WTC11 (cell line): ENCODE results near the gene CNGA2. TPM values are rescaled to one million over a fixed set of nuclear protein-coding genes. Genes with fewer than 3 reads are reported as not detected.

Source experiments
- ATAC-seq: fragments of 200-7000 bp; cut with Tn5 transposase; 2 replicates; pipeline ENCODE4 v1.10.0; 2021; ENCODE audit warnings: mild to moderate bottlenecking, moderate library complexity
- CTCF ChIA-PET: fragments of 300-600 bp; sonication (Branson Sonifier 250); formaldehyde crosslinking; loops from one replicate; lab custom pipeline; 2021; ENCODE audit warnings: antibody characterized with exemption; lab: Charles Lee
- POLR2A ChIA-PET: fragments of 350-600 bp; sonication (Branson Sonifier 250); formaldehyde crosslinking; loops from one replicate; lab custom pipeline; 2021; ENCODE audit warnings: antibody characterized with exemption; lab: Charles Lee
- DNase-seq: peaks from one replicate; pipeline ENCODE4 v3.0.0; 2021; ENCODE audit warnings: low spot score
- H3K27ac Mint-ChIP-seq: 2 replicates; pipeline ENCODE4 v1.8.0; 2021; ENCODE audit warnings: mixed read lengths
- H3K27me3 Mint-ChIP-seq: 2 replicates; pipeline ENCODE4 v1.8.0; 2021; ENCODE audit warnings: low read depth, mild to moderate bottlenecking, moderate library complexity, mixed read lengths
- H3K36me3 Mint-ChIP-seq: 2 replicates; pipeline ENCODE4 v1.8.0; 2021; ENCODE audit warnings: mixed read lengths
- H3K4me1 Mint-ChIP-seq: 2 replicates; pipeline ENCODE4 v1.8.0; 2022; ENCODE audit warnings: mixed read lengths
- H3K4me3 Mint-ChIP-seq: 2 replicates; pipeline ENCODE4 v1.8.0; 2021; ENCODE audit warnings: mild to moderate bottlenecking, moderate library complexity, mixed read lengths
- H3K9me3 Mint-ChIP-seq: 2 replicates; pipeline ENCODE4 v1.8.0; 2021; ENCODE audit warnings: mixed read lengths
- ATF3 ChIP-seq: sonication (generic); formaldehyde crosslinking; conservative IDR thresholded peaks from 2 replicates; pipeline ENCODE4 v1.8.1; 2022; ENCODE audit warnings: mild to moderate bottlenecking, missing genetic modification reagents
- EMX1 ChIP-seq: fragments of 250-450 bp; sonication (Bioruptor Pico); IDR thresholded peaks from 2 replicates; pipeline ENCODE4 v1.8.0; 2021; ENCODE audit warnings: mild to moderate bottlenecking
- ETV6 ChIP-seq: sonication (generic); formaldehyde crosslinking; IDR thresholded peaks from 2 replicates; pipeline ENCODE4 v1.8.1; 2022; ENCODE audit warnings: mild to moderate bottlenecking, missing genetic modification reagents
- FOXP1 ChIP-seq: sonication (generic); formaldehyde crosslinking; IDR thresholded peaks from 2 replicates; pipeline ENCODE4 v1.8.0; 2022; ENCODE audit warnings: missing genetic modification reagents, mild to moderate bottlenecking, moderate library complexity, borderline replicate concordance
- GABPB1 ChIP-seq: sonication (generic); formaldehyde crosslinking; IDR thresholded peaks from 2 replicates; pipeline ENCODE4 v1.8.1; 2023; ENCODE audit warnings: mild to moderate bottlenecking, missing genetic modification reagents
- IRF2 ChIP-seq: sonication (generic); formaldehyde crosslinking; IDR thresholded peaks from 2 replicates; pipeline ENCODE4 v1.8.0; 2022; ENCODE audit warnings: low read depth, missing genetic modification reagents, borderline replicate concordance
- KAT7 ChIP-seq: sonication (generic); formaldehyde crosslinking; IDR thresholded peaks from 2 replicates; pipeline ENCODE4 v1.8.1; 2023; ENCODE audit warnings: missing genetic modification reagents, mild to moderate bottlenecking, borderline replicate concordance
- MXD4 ChIP-seq: fragments of 250-450 bp; sonication (Bioruptor Pico); IDR thresholded peaks from 2 replicates; pipeline ENCODE4 v1.8.0; 2021; ENCODE audit warnings: mild to moderate bottlenecking, moderate library complexity, borderline replicate concordance
- NFYB ChIP-seq: sonication (generic); formaldehyde crosslinking; conservative IDR thresholded peaks from 2 replicates; pipeline ENCODE4 v1.8.0; 2022; ENCODE audit warnings: low read depth, missing genetic modification reagents
- NR3C1 ChIP-seq: sonication (generic); formaldehyde crosslinking; conservative IDR thresholded peaks from 2 replicates; pipeline ENCODE4 v1.8.1; 2023; ENCODE audit warnings: low read depth, mild to moderate bottlenecking, missing genetic modification reagents
- SOX15 ChIP-seq: fragments of 250-450 bp; sonication (Bioruptor Pico); IDR thresholded peaks from 2 replicates; pipeline ENCODE4 v1.9.0; 2021; ENCODE audit warnings: mild to moderate bottlenecking
- TEAD1 ChIP-seq: sonication (generic); formaldehyde crosslinking; IDR thresholded peaks from 2 replicates; pipeline ENCODE4 v1.8.0; 2022; ENCODE audit warnings: mild to moderate bottlenecking, missing genetic modification reagents
- TP53 ChIP-seq: sonication (generic); formaldehyde crosslinking; IDR thresholded peaks from 2 replicates; pipeline ENCODE4 v1.8.1; 2023; ENCODE audit warnings: mild to moderate bottlenecking, missing genetic modification reagents
- ZBTB21 ChIP-seq: sonication (generic); formaldehyde crosslinking; IDR thresholded peaks from 2 replicates; pipeline ENCODE4 v1.8.1; 2023; ENCODE audit warnings: mild to moderate bottlenecking, missing genetic modification reagents, borderline replicate concordance
- ZNF121 ChIP-seq: sonication (generic); formaldehyde crosslinking; IDR thresholded peaks from 2 replicates; pipeline ENCODE4 v1.8.0; 2023; ENCODE audit warnings: missing genetic modification reagents
- ZNF425 ChIP-seq: fragments of 250-450 bp; sonication (Bioruptor Pico); conservative IDR thresholded peaks from 2 replicates; pipeline ENCODE4 v1.9.0; 2021; ENCODE audit warnings: mild to moderate bottlenecking
- ZSCAN18 ChIP-seq: fragments of 250-450 bp; sonication (Bioruptor Pico); IDR thresholded peaks from 2 replicates; pipeline ENCODE4 v2.1.2; 2022; ENCODE audit warnings: mild to moderate bottlenecking, moderate library complexity
- total RNA-seq: library from RNA; stranded (reverse); gene quantifications from 3 replicates; pipeline ENCODE4 v1.2.3, GENCODE V29; 2021
- TF ChIP-seq, protein P1 (sequence below): sonication (generic); formaldehyde crosslinking; IDR thresholded peaks from 2 replicates; pipeline ENCODE4 v1.8.0; 2023; ENCODE audit warnings: mild to moderate bottlenecking, missing genetic modification reagents
- TF ChIP-seq, protein P2 (sequence below): sonication (generic); formaldehyde crosslinking; IDR thresholded peaks from 2 replicates; pipeline ENCODE4 v1.8.1; 2022; ENCODE audit warnings: mild to moderate bottlenecking, moderate library complexity, missing genetic modification reagents
- TF ChIP-seq, protein P3 (sequence below): sonication (generic); formaldehyde crosslinking; IDR thresholded peaks from 2 replicates; pipeline ENCODE4 v1.8.0; 2023; ENCODE audit warnings: missing genetic modification reagents, mild to moderate bottlenecking, borderline replicate concordance

The CNGA2 gene
- total RNA-seq, 1 experiment from 2014 or later, result not detected

- DNase-seq, result no peak
- Mint-ChIP-seq H3K9me3 (peaks cover 14% of the 10 kb centered on the region; the same call in 1 of the 2 replicates), H3K36me3 (peaks cover 3% of the 10 kb centered on the region; the same call in 1 of the 2 replicates), H3K4me3 (no peak overlapping the region), H3K27me3 (no peaks in the 10 kb centered on the region), H3K27ac (no peak overlapping the region), H3K4me1 (no peaks in the 10 kb centered on the region)
- TF ChIP-seq MXD4 (CRISPR knock-in tag), result no peak
- no peak for TF ChIP-seq SOX15 (CRISPR knock-in tag)
- TF ChIP-seq ZBTB21 (CRISPR knock-in tag), result no peak
- ChIA-PET CTCF (interaction anchor here (1.5 kb wide), 1 partner anchor 11 kb away, joined by 5 read pairs; no protein-coding TSS in a partner anchor), POLR2A (no interaction called here)
- no peak for ATAC-seq
Measured at GRCh38 chrX:151765026-151765425, 30.5 kb downstream of the CNGA2 start.

DNA sequence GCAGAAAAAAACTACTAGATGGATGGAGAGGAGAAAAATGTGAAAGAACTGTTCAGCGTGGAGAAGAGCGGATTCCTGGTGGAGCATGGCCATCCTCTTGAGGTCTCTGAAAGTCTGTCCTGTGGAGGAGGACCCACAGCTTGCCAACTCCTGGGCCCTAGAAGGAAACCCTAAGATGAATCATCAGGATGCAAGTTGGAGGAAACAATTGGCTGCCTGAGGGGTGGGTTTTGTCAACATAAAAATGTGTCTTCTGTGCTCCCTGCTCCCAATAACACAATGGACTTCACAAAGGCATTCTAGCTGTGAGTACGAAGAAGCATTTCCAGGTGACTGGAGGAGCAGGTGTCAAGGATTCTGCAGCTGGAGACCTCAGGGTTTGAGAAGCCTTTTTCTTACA lies 37.2 kb downstream of the CNGA2 start:
- TF ChIP-seq EMX1 (CRISPR knock-in tag) (no peak), ETV6 (CRISPR knock-in tag) (no peak), GABPB1 (no peak), ZNF425 (CRISPR knock-in tag) (no peak), TP53 (CRISPR knock-in tag) (no peak), TEAD1 (CRISPR knock-in tag) (no peak), ATF3 (CRISPR knock-in tag) (no peak), KAT7 (CRISPR knock-in tag) (no peak), IRF2 (CRISPR knock-in tag) (no peak), NFYB (no peak), FOXP1 (CRISPR knock-in tag) (no peak), NR3C1 (CRISPR knock-in tag) (no peak), SOX15 (CRISPR knock-in tag) (no peak), ZSCAN18 (no peak), ZNF121 (CRISPR knock-in tag) (no peak)
- TF ChIP-seq, protein P1, sequence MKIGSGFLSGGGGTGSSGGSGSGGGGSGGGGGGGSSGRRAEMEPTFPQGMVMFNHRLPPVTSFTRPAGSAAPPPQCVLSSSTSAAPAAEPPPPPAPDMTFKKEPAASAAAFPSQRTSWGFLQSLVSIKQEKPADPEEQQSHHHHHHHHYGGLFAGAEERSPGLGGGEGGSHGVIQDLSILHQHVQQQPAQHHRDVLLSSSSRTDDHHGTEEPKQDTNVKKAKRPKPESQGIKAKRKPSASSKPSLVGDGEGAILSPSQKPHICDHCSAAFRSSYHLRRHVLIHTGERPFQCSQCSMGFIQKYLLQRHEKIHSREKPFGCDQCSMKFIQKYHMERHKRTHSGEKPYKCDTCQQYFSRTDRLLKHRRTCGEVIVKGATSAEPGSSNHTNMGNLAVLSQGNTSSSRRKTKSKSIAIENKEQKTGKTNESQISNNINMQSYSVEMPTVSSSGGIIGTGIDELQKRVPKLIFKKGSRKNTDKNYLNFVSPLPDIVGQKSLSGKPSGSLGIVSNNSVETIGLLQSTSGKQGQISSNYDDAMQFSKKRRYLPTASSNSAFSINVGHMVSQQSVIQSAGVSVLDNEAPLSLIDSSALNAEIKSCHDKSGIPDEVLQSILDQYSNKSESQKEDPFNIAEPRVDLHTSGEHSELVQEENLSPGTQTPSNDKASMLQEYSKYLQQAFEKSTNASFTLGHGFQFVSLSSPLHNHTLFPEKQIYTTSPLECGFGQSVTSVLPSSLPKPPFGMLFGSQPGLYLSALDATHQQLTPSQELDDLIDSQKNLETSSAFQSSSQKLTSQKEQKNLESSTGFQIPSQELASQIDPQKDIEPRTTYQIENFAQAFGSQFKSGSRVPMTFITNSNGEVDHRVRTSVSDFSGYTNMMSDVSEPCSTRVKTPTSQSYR, result no peak
- TF ChIP-seq, protein P2, sequence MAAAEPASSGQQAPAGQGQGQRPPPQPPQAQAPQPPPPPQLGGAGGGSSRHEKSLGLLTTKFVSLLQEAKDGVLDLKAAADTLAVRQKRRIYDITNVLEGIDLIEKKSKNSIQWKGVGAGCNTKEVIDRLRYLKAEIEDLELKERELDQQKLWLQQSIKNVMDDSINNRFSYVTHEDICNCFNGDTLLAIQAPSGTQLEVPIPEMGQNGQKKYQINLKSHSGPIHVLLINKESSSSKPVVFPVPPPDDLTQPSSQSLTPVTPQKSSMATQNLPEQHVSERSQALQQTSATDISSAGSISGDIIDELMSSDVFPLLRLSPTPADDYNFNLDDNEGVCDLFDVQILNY (CRISPR knock-in tag), result no peak
- TF ChIP-seq, protein P3, sequence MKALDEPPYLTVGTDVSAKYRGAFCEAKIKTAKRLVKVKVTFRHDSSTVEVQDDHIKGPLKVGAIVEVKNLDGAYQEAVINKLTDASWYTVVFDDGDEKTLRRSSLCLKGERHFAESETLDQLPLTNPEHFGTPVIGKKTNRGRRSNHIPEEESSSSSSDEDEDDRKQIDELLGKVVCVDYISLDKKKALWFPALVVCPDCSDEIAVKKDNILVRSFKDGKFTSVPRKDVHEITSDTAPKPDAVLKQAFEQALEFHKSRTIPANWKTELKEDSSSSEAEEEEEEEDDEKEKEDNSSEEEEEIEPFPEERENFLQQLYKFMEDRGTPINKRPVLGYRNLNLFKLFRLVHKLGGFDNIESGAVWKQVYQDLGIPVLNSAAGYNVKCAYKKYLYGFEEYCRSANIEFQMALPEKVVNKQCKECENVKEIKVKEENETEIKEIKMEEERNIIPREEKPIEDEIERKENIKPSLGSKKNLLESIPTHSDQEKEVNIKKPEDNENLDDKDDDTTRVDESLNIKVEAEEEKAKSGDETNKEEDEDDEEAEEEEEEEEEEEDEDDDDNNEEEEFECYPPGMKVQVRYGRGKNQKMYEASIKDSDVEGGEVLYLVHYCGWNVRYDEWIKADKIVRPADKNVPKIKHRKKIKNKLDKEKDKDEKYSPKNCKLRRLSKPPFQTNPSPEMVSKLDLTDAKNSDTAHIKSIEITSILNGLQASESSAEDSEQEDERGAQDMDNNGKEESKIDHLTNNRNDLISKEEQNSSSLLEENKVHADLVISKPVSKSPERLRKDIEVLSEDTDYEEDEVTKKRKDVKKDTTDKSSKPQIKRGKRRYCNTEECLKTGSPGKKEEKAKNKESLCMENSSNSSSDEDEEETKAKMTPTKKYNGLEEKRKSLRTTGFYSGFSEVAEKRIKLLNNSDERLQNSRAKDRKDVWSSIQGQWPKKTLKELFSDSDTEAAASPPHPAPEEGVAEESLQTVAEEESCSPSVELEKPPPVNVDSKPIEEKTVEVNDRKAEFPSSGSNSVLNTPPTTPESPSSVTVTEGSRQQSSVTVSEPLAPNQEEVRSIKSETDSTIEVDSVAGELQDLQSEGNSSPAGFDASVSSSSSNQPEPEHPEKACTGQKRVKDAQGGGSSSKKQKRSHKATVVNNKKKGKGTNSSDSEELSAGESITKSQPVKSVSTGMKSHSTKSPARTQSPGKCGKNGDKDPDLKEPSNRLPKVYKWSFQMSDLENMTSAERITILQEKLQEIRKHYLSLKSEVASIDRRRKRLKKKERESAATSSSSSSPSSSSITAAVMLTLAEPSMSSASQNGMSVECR (CRISPR knock-in tag), result no peak
- H3K4me3 Mint-ChIP-seq, result no peak overlapping the region
- H3K9me3 Mint-ChIP-seq, result peaks cover 18% of the 10 kb centered on the region; the same call in 1 of the 2 replicates
- peaks cover 3% of the 10 kb centered on the region; the same call in 1 of the 2 replicates for H3K36me3 Mint-ChIP-seq
- ChIA-PET POLR2A (no interaction called here), CTCF (interaction anchor here (1.2 kb wide), 1 partner anchor 22 kb away, joined by 5 read pairs; no protein-coding TSS in a partner anchor)
- no peak for ATAC-seq
- no peak for DNase-seq
- H3K27me3 Mint-ChIP-seq, result no peaks in the 10 kb centered on the region
- no peak overlapping the region for H3K27ac Mint-ChIP-seq
- H3K4me1 Mint-ChIP-seq, result peaks cover 12% of the 10 kb centered on the region
